GM23338 (cell line): Measurements from ENCODE around the gene ZNF441.

Experiments used
- EZH2phosphoT487 ChIP-seq: fragments of 200-600 bp; sonication (generic); IDR thresholded peaks from one replicate; pipeline ENCODE4 v1.8.1; 2018; ENCODE audit warnings: antibody characterized with exemption; ENCODE audit not compliant: unreplicated experiment
- POLR2AphosphoS5 ChIP-seq: IDR thresholded peaks from 2 replicates; pipeline ENCODE4 v1.6.1; 2016; ENCODE audit warnings: antibody characterized with exemption, low read depth
- TF ChIP-seq, protein P1 (sequence below), 2 experiments: fragments of 200-600 bp in 1 of 2; sonication (generic) in 1 of 2; conservative IDR thresholded peaks; 2 replicates each; pipeline versions ENCODE4 v1.5.1 to v1.6.1; 2016 to 2017; ENCODE audit warnings: antibody characterized with exemption in 2 of 2, low read depth in 2 of 2, mild to moderate bottlenecking in 2 of 2, moderate library complexity in 1 of 2

GRCh38 chr19:11736696-11737095 is 30.1 kb upstream of the ZNF441 start:
- TF ChIP-seq, protein P1, sequence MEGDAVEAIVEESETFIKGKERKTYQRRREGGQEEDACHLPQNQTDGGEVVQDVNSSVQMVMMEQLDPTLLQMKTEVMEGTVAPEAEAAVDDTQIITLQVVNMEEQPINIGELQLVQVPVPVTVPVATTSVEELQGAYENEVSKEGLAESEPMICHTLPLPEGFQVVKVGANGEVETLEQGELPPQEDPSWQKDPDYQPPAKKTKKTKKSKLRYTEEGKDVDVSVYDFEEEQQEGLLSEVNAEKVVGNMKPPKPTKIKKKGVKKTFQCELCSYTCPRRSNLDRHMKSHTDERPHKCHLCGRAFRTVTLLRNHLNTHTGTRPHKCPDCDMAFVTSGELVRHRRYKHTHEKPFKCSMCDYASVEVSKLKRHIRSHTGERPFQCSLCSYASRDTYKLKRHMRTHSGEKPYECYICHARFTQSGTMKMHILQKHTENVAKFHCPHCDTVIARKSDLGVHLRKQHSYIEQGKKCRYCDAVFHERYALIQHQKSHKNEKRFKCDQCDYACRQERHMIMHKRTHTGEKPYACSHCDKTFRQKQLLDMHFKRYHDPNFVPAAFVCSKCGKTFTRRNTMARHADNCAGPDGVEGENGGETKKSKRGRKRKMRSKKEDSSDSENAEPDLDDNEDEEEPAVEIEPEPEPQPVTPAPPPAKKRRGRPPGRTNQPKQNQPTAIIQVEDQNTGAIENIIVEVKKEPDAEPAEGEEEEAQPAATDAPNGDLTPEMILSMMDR (conservative IDR thresholded peaks at IDR 0.05; ENCODE audit: low read depth in 2 of 2) = no peak
- TF ChIP-seq POLR2AphosphoS5 (no peak), EZH2phosphoT487 (no peak)
